OCI-LY7 (cell line): ENCODE measurements around the gene TFEB. TPM values are rescaled to one million over a fixed set of nuclear protein-coding genes. Genes with fewer than 3 reads are reported as not detected.

Source experiments
- BruUV-seq: library from RNA; stranded (reverse); fragments of 400-500 nt; replicated peaks from 2 replicates; lab custom pipeline; 2021; lab: Mats Ljungman, UMichigan
- CTCF ChIA-PET: fragments of 300-600 bp; sonication (Branson Sonifier 250); formaldehyde crosslinking; loops from one replicate; lab custom pipeline; 2022; ENCODE audit warnings: antibody characterized with exemption; ENCODE audit not compliant: unreplicated experiment; lab: Charles Lee
- POLR2A ChIA-PET: fragments of 300-600 bp; sonication (Branson Sonifier 250); formaldehyde crosslinking; loops from one replicate; lab custom pipeline; 2022; ENCODE audit warnings: antibody characterized with exemption; lab: Charles Lee
- DNase-seq: peaks from one replicate; pipeline ENCODE4 v3.0.0-alpha.2; 2015; ENCODE audit warnings: low spot score
- H2AFZ ChIP-seq: fragments of 200-600 bp; sonication (generic), shearing (Covaris generic); 2 replicates; pipeline ENCODE4 v1.6.1; 2014; ENCODE audit warnings: mild to moderate bottlenecking, antibody characterized with exemption, low read length, moderate library complexity
- H3K27ac ChIP-seq: fragments of 200-600 bp; sonication (generic); 2 replicates; pipeline ENCODE4 v1.5.1; 2014; ENCODE audit warnings: mixed run types, low read depth, mild to moderate bottlenecking, moderate library complexity, low read length, inconsistent platforms; ENCODE audit not compliant: poor library complexity, severe bottlenecking
- H3K36me3 ChIP-seq: fragments of 200-600 bp; sonication (generic); 2 replicates; pipeline ENCODE4 v1.6.1; 2014; ENCODE audit warnings: mild to moderate bottlenecking, antibody characterized with exemption, low read length, moderate library complexity, mixed read lengths; ENCODE audit not compliant: insufficient read depth
- H3K4me1 ChIP-seq: fragments of 200-600 bp; sonication (generic); 2 replicates; pipeline ENCODE4 v1.5.1; 2014; ENCODE audit warnings: mild to moderate bottlenecking, low read length; ENCODE audit not compliant: insufficient read depth, poor library complexity, severe bottlenecking
- H3K4me2 ChIP-seq: fragments of 200-600 bp; sonication (generic); 2 replicates; pipeline ENCODE4 v1.6.1; 2014; ENCODE audit warnings: mild to moderate bottlenecking, low read length
- H3K4me3 ChIP-seq: fragments of 200-600 bp; sonication (generic); 2 replicates; pipeline ENCODE4 v1.5.1; 2014; ENCODE audit warnings: mild to moderate bottlenecking, low read depth, low read length; ENCODE audit not compliant: poor library complexity, severe bottlenecking
- H3K79me2 ChIP-seq: fragments of 200-600 bp; sonication (generic); 2 replicates; pipeline ENCODE4 v1.6.1; 2016; ENCODE audit warnings: low read depth, mild to moderate bottlenecking, low read length, moderate library complexity, mixed read lengths; ENCODE audit not compliant: insufficient read depth
- H3K9me2 ChIP-seq: fragments of 200-600 bp; sonication (generic); 2 replicates; pipeline ENCODE4 v1.6.1; 2016; ENCODE audit warnings: mild to moderate bottlenecking, low read length, mixed read lengths; ENCODE audit not compliant: insufficient read depth
- H3K9me3 ChIP-seq: fragments of 200-600 bp; sonication (generic); 2 replicates; pipeline ENCODE4 v1.6.1; 2014; ENCODE audit warnings: mild to moderate bottlenecking, mixed run types, low read length, mixed read lengths
- H4K20me1 ChIP-seq: fragments of 200-600 bp; sonication (generic); 2 replicates; pipeline ENCODE4 v1.6.1; 2014; ENCODE audit warnings: mild to moderate bottlenecking, antibody characterized with exemption, low read length, moderate library complexity, mixed read lengths; ENCODE audit not compliant: insufficient read depth
- EZH2phosphoT487 ChIP-seq: fragments of 200-600 bp; sonication (generic); IDR thresholded peaks from 2 replicates; pipeline ENCODE4 v1.6.1; 2018; ENCODE audit warnings: low read depth, borderline replicate concordance, mild to moderate bottlenecking, mixed run types, antibody characterized with exemption, low read length, moderate library complexity, mixed read lengths
- intact Hi-C: fragments of 100-400 bp; cut with micrococcal nuclease; formaldehyde crosslinking; loops from one replicate; pipeline ENCODE4 v1.10.0; 2022; ENCODE audit not compliant: unreplicated experiment
- total RNA-seq, 2 experiments: library from RNA; depleted of rRNA in 1 of 2; stranded (reverse); fragments of >200 nt in 1 of 2; shearing (Covaris generic) in 1 of 2; gene quantifications; 2 replicates each; pipeline ENCODE4 v1.2.3, GENCODE V29; 2014 to 2022
- TF ChIP-seq, protein P1 (sequence below): fragments of 200-600 bp; sonication (generic); conservative IDR thresholded peaks from 2 replicates; pipeline ENCODE4 v1.5.1; 2014; ENCODE audit warnings: mild to moderate bottlenecking, antibody characterized with exemption, low read length, moderate library complexity, mixed read lengths

Gene TFEB
- total RNA-seq, 2 experiments from 2014 or later, result 36.8 to 60.0 TPM

DNA sequence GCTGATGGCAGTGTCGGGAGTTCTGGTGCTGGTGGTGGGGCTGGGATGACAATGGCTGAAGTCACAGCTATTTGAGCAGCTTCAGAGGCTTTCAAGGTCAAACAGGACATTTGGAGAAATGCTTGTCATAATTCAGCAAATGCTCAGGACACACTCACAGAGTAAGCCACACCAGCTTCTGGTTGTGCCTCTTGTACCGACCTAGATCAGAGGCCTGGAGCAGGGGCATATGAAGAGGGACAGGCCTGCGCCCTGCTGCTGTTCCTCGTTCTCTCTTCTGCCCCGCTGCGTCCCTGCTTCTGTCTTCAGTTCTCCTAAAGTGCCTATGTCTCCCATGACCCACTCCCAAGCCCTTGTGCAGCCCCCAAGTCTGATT lies 12.7 kb upstream of the TFEB start:
- Histone ChIP-seq H3K36me3 (no peaks in the 10 kb centered on the region), H4K20me1 (no peaks in the 10 kb centered on the region), H3K4me1 (no peaks in the 10 kb centered on the region), H2AFZ (no peak overlapping the region), H3K9me3 (no peaks in the 10 kb centered on the region), H3K27ac (no peak overlapping the region), H3K9me2 (no peaks in the 10 kb centered on the region), H3K4me2 (no peak overlapping the region), H3K79me2 (no peaks in the 10 kb centered on the region), H3K4me3 (no peak overlapping the region)
- intact Hi-C loops, result no loop called here
- ChIA-PET CTCF (no interaction called here), POLR2A (interaction anchor here (1.2 kb wide), 1 partner anchor 21 kb away, joined by 3 read pairs; no protein-coding TSS in a partner anchor)
- BruUV-seq, result no TSS peak
- DNase-seq, result no peak
- no peak for TF ChIP-seq EZH2phosphoT487
- TF ChIP-seq, protein P1, sequence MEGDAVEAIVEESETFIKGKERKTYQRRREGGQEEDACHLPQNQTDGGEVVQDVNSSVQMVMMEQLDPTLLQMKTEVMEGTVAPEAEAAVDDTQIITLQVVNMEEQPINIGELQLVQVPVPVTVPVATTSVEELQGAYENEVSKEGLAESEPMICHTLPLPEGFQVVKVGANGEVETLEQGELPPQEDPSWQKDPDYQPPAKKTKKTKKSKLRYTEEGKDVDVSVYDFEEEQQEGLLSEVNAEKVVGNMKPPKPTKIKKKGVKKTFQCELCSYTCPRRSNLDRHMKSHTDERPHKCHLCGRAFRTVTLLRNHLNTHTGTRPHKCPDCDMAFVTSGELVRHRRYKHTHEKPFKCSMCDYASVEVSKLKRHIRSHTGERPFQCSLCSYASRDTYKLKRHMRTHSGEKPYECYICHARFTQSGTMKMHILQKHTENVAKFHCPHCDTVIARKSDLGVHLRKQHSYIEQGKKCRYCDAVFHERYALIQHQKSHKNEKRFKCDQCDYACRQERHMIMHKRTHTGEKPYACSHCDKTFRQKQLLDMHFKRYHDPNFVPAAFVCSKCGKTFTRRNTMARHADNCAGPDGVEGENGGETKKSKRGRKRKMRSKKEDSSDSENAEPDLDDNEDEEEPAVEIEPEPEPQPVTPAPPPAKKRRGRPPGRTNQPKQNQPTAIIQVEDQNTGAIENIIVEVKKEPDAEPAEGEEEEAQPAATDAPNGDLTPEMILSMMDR, result no peak

DNA sequence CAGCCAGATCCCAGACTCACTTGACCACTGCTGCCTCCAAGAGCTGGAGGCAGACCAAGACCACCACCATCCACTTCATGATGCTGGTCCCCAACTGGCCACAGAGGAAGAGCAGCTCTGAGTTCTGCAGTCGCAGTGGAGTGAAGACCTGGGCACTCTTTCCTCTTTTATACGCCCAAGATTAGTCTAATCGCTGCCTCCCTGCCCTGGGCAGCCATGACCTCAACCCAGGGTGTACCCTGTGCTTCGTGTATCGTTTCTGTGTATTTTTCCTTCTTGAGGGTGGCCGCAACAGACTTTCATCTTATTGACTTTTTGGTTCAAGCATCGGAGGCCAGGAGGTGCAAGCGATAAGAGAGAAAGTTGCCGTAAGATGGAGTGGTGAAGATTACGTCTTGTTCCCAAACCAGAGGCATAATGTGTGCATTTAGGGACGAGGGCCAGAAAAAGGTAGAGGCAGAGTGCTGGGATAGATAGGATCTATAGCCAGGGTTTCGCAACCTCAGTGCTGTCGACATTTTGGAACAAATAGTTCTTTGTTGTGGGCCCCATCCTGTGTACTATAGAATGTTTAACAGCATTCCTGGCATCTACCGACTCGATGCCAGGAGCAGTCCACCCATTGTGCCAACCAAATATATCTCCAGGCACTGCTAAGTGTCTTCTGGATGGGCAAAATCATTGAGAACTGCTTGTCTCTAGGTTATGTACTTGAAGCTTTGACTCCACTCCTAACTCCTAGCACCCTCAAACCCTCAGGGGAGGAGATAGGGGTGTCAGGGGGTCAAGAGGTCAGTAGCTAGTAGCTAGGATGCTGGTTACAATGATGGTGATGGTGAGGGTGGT lies 12.1 kb upstream of the TFEB start, which contains the start of gene PGC:
TSS of gene PGC (minus strand) at position 142 of the 846 bp plus-strand sequence. CDS start at position 79, 63 bp downstream.
- H3K4me1 ChIP-seq, result no peaks in the 10 kb centered on the region
- no peak within 1 kb of the TSS for H3K4me3 ChIP-seq
- no peak within 1 kb of the TSS for H3K27ac ChIP-seq
- intact Hi-C loops, result no loop called here
- no peak for TF ChIP-seq EZH2phosphoT487
- TF ChIP-seq, protein P1, result no peak
- H4K20me1 ChIP-seq, result no peaks in the 10 kb centered on the region
- no peaks in the 10 kb centered on the region for H3K79me2 ChIP-seq
- CTCF ChIA-PET, result interaction anchor here (0.5 kb wide), 1 partner anchor 420 kb away, joined by 3 read pairs; no protein-coding TSS in a partner anchor
- no peak within 1 kb of the TSS for H2AFZ ChIP-seq
- no peak within 1 kb of the TSS for H3K4me2 ChIP-seq
- H3K9me2 ChIP-seq, result no peaks in the 10 kb centered on the region
- H3K36me3 ChIP-seq, result no peaks in the 10 kb centered on the region
- BruUV-seq, result no TSS peak
- no peak for DNase-seq
- no peaks in the 10 kb centered on the region for H3K9me3 ChIP-seq
- POLR2A ChIA-PET, result interaction anchor here (1.2 kb wide), 1 partner anchor 21 kb away, joined by 3 read pairs; no protein-coding TSS in a partner anchor

DNA sequence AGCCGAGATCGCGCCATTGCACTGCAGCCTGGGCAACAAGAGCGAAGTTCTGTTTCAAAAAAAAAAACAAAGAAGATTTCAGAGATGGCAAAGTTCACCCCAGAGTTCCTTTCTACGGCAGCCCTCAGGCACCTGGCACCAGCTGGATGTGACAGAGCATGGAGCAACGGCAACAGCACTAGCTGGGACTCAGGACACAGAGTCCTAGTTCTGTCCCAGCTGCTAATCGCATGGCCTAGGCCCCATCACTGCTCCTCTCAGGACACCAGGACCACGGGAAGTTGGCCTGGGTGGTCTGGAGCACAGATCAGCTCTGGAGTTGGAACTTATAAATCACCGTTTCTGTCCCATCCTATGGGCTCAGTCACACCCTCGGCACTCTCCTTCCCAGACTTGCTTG lies 10.7 kb upstream of the TFEB start:
- TF ChIP-seq, protein P1, result no peak
- TF ChIP-seq EZH2phosphoT487, result no peak
- DNase-seq, result no peak
- intact Hi-C loops, result no loop called here
- POLR2A ChIA-PET, result interaction anchor here (0.5 to 1.0 kb wide), 3 partner anchors 12 to 1205 kb away, joined by 3 to 5 read pairs (median 4); no protein-coding TSS in a partner anchor
- Histone ChIP-seq H3K4me3 (no peak overlapping the region), H2AFZ (no peak overlapping the region), H3K4me1 (no peaks in the 10 kb centered on the region), H4K20me1 (no peaks in the 10 kb centered on the region), H3K4me2 (no peak overlapping the region), H3K27ac (no peak overlapping the region), H3K9me2 (no peaks in the 10 kb centered on the region), H3K79me2 (no peaks in the 10 kb centered on the region), H3K9me3 (no peaks in the 10 kb centered on the region), H3K36me3 (no peaks in the 10 kb centered on the region)
- no TSS peak for BruUV-seq
- CTCF ChIA-PET, result no interaction called here
